OCI-LY3 (cell line): Measurements from ENCODE around the gene ICAM1.

Source experiments
- EZH2phosphoT487 ChIP-seq: fragments of 200-600 bp; shearing (Covaris generic); IDR thresholded peaks from 2 replicates; pipeline ENCODE4 v1.6.1; 2018; ENCODE audit warnings: antibody characterized with exemption, mixed run types, low read depth
- TF ChIP-seq, protein P1 (sequence below): fragments of 200-600, 300-600 bp; sonication (generic); IDR thresholded peaks from 2 replicates; pipeline ENCODE4 v1.5.1; 2014; ENCODE audit warnings: antibody characterized with exemption, low read length, low read depth

DNA sequence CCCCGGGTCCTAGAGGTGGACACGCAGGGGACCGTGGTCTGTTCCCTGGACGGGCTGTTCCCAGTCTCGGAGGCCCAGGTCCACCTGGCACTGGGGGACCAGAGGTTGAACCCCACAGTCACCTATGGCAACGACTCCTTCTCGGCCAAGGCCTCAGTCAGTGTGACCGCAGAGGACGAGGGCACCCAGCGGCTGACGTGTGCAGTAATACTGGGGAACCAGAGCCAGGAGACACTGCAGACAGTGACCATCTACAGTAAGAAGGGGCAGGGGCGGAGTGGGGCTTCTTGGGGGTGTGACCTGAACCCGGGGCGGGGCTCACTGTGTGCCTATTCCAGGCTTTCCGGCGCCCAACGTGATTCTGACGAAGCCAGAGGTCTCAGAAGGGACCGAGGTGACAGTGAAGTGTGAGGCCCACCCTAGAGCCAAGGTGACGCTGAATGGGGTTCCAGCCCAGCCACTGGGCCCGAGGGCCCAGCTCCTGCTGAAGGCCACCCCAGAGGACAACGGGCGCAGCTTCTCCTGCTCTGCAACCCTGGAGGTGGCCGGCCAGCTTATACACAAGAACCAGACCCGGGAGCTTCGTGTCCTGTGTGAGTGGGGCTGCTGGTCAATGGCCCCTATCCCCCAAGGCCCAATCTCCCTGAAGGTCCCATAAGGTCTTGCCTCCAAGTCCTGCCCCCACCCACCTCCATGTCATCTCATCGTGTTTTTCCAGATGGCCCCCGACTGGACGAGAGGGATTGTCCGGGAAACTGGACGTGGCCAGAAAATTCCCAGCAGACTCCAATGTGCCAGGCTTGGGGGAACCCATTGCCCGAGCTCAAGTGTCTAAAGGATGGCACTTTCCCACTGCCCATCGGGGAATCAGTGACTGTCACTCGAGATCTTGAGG is 13.4 kb downstream of the ICAM1 start:
- TF ChIP-seq, protein P1, sequence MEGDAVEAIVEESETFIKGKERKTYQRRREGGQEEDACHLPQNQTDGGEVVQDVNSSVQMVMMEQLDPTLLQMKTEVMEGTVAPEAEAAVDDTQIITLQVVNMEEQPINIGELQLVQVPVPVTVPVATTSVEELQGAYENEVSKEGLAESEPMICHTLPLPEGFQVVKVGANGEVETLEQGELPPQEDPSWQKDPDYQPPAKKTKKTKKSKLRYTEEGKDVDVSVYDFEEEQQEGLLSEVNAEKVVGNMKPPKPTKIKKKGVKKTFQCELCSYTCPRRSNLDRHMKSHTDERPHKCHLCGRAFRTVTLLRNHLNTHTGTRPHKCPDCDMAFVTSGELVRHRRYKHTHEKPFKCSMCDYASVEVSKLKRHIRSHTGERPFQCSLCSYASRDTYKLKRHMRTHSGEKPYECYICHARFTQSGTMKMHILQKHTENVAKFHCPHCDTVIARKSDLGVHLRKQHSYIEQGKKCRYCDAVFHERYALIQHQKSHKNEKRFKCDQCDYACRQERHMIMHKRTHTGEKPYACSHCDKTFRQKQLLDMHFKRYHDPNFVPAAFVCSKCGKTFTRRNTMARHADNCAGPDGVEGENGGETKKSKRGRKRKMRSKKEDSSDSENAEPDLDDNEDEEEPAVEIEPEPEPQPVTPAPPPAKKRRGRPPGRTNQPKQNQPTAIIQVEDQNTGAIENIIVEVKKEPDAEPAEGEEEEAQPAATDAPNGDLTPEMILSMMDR, result no peak
- TF ChIP-seq EZH2phosphoT487, result no peak
